SK-N-SH (cell line): ENCODE results near the gene AKAP14. TPM values are rescaled to one million over a fixed set of nuclear protein-coding genes. Genes with fewer than 3 reads are reported as not detected.

Experiments
- CTCF ChIA-PET: fragments of 300-600, 350-600 bp; formaldehyde crosslinking; extraction: SDS; loops from one replicate; lab custom pipeline; 2021; lab: Yijun Ruan, JAX
- POLR2A ChIA-PET: fragments of 350-600 bp; sonication (Branson Sonifier 250); formaldehyde crosslinking; extraction: SDS; loops from one replicate; lab custom pipeline; 2020; ENCODE audit warnings: antibody characterized with exemption, inconsistent platforms; lab: Yijun Ruan, JAX
- DNase-seq: peaks from one replicate; pipeline ENCODE4 v3.0.0; 2012
- H2AFZ ChIP-seq: fragments of 200-600 bp; sonication (generic); 2 replicates; pipeline ENCODE4 v1.8.1; 2016; ENCODE audit warnings: antibody characterized with exemption, mild to moderate bottlenecking, low read depth
- H3F3A ChIP-seq: fragments of 200-600 bp; sonication (generic); replicated peaks from 2 replicates; pipeline ENCODE3; 2016; ENCODE audit warnings: antibody characterized with exemption, mild to moderate bottlenecking; ENCODE audit not compliant: insufficient read depth
- H3K27ac ChIP-seq, 2 experiments: fragments of 200-500 bp in 1 of 2; fragments of 200-600 bp in 1 of 2; sonication (Bioruptor generic) in 1 of 2; sonication (generic), shearing (Covaris generic) in 1 of 2; 2 replicates each; pipeline versions ENCODE4 v1.5.1 to v1.6.1; 2014 to 2016; ENCODE audit warnings: low read depth in 2 of 2, inconsistent platforms in 1 of 2, low read length in 1 of 2, mild to moderate bottlenecking in 1 of 2, mixed read lengths in 1 of 2
- H3K27me3 ChIP-seq: fragments of 200-600 bp; sonication (generic), shearing (Covaris generic); 2 replicates; pipeline ENCODE4 v1.6.1; 2016; ENCODE audit warnings: mixed run types; ENCODE audit not compliant: insufficient read depth
- H3K36me3 ChIP-seq, 2 experiments: fragments of 200-500 bp in 1 of 2; fragments of 200-600 bp in 1 of 2; sonication (Bioruptor generic) in 1 of 2; sonication (generic) in 1 of 2; replicated peaks in 1 of 2; 2 replicates each; pipeline versions ENCODE3 to v1.5.1; 2014 to 2016; ENCODE audit warnings: low read length in 1 of 2, mild to moderate bottlenecking in 1 of 2; ENCODE audit not compliant: insufficient read depth in 2 of 2, control insufficient read depth in 1 of 2
- H3K4me1 ChIP-seq, 2 experiments: fragments of 200-500 bp in 1 of 2; fragments of 200-600 bp in 1 of 2; sonication (Bioruptor generic) in 1 of 2; sonication (generic), shearing (Covaris generic) in 1 of 2; 2 replicates each; pipeline versions ENCODE4 v1.5.1 to v1.6.1; 2014 to 2016; ENCODE audit warnings: low read depth in 1 of 2, low read length in 1 of 2, mixed run types in 1 of 2; ENCODE audit not compliant: insufficient read depth in 2 of 2, control insufficient read depth in 1 of 2
- H3K4me2 ChIP-seq: fragments of 200-600 bp; sonication (generic), shearing (Covaris generic); 2 replicates; pipeline ENCODE4 v1.6.1; 2017; ENCODE audit warnings: mixed run types
- H3K4me3 ChIP-seq, 2 experiments: fragments of 200-500 bp in 1 of 2; fragments of 200-600 bp in 1 of 2; sonication (Bioruptor generic) in 1 of 2; sonication (generic), shearing (Covaris generic) in 1 of 2; 2 replicates each; pipeline versions ENCODE4 v1.5.1 to v1.8.1; 2014 to 2016; ENCODE audit warnings: low read depth in 2 of 2, inconsistent platforms in 1 of 2, low read length in 1 of 2, mild to moderate bottlenecking in 1 of 2, mixed read lengths in 1 of 2, moderate library complexity in 1 of 2
- H3K79me2 ChIP-seq: fragments of 200-600 bp; sonication (generic); 2 replicates; pipeline ENCODE4 v1.8.1; 2017; ENCODE audit warnings: mild to moderate bottlenecking; ENCODE audit not compliant: insufficient read depth
- H3K9ac ChIP-seq: fragments of 200-600 bp; sonication (generic); 2 replicates; pipeline ENCODE4 v1.6.1; 2017; ENCODE audit warnings: mixed run types
- H3K9me2 ChIP-seq: fragments of 200-600 bp; sonication (generic); 2 replicates; pipeline ENCODE4 v1.6.1; 2017; ENCODE audit warnings: mixed run types
- H3K9me3 ChIP-seq: fragments of 200-600 bp; sonication (generic); 2 replicates; pipeline ENCODE4 v1.6.1; 2017; ENCODE audit warnings: mixed run types, mild to moderate bottlenecking, moderate library complexity
- H4K20me1 ChIP-seq: fragments of 200-600 bp; sonication (generic); 2 replicates; pipeline ENCODE4 v1.6.1; 2017; ENCODE audit warnings: mild to moderate bottlenecking, mixed run types; ENCODE audit not compliant: insufficient read depth
- CHD2 ChIP-seq: fragments of 150-350 bp; IDR thresholded peaks from 2 replicates; pipeline ENCODE4 v1.6.1; 2018; ENCODE audit warnings: low read length; ENCODE audit not compliant: partially characterized antibody
- CTCF ChIP-seq: fragments of 200-600 bp; sonication (generic); IDR thresholded peaks from 2 replicates; pipeline ENCODE4 v1.6.1; 2017; ENCODE audit warnings: antibody characterized with exemption, mild to moderate bottlenecking, moderate library complexity
- ELF1 ChIP-seq: IDR thresholded peaks from 2 replicates; pipeline ENCODE4 v1.4.0; 2012
- EZH2phosphoT487 ChIP-seq: fragments of 200-600 bp; sonication (generic); IDR thresholded peaks from 2 replicates; pipeline ENCODE4 v1.6.1; 2017; ENCODE audit warnings: low read depth, mixed run types, mild to moderate bottlenecking, antibody characterized with exemption, moderate library complexity, borderline replicate concordance
- FOSL2 ChIP-seq: IDR thresholded peaks from 2 replicates; pipeline ENCODE4 v1.4.0; 2012; ENCODE audit warnings: low read depth, mild to moderate bottlenecking, moderate library complexity, borderline replicate concordance
- FOXM1 ChIP-seq: IDR thresholded peaks from 2 replicates; pipeline ENCODE4 v1.4.0; 2012; ENCODE audit warnings: low read depth, mild to moderate bottlenecking
- MEF2A ChIP-seq: IDR thresholded peaks from 2 replicates; pipeline ENCODE4 v1.4.0; 2012; ENCODE audit warnings: low read depth, borderline replicate concordance
- POLR2AphosphoS5 ChIP-seq: IDR thresholded peaks from 2 replicates; pipeline ENCODE4 v1.6.1; 2012; ENCODE audit warnings: low read depth, low read length
- REST ChIP-seq: IDR thresholded peaks from 2 replicates; pipeline ENCODE4 v1.6.1; 2012; ENCODE audit warnings: mild to moderate bottlenecking, low read depth, low read length, moderate library complexity
- RXRA ChIP-seq: IDR thresholded peaks from 2 replicates; pipeline ENCODE4 v1.4.0; 2012; ENCODE audit warnings: low read depth, mild to moderate bottlenecking, borderline replicate concordance
- SIN3A ChIP-seq: IDR thresholded peaks from 2 replicates; pipeline ENCODE4 v1.6.1; 2012; ENCODE audit warnings: low read depth, mild to moderate bottlenecking, low read length, moderate library complexity, borderline replicate concordance
- TCF12 ChIP-seq: IDR thresholded peaks from 2 replicates; pipeline ENCODE4 v1.4.0; 2012
- TEAD4 ChIP-seq: IDR thresholded peaks from 2 replicates; pipeline ENCODE4 v1.4.0; 2012; ENCODE audit warnings: mild to moderate bottlenecking, borderline replicate concordance; ENCODE audit not compliant: insufficient read depth
- USF1 ChIP-seq: IDR thresholded peaks from 2 replicates; pipeline ENCODE4 v1.4.0; 2012; ENCODE audit warnings: low read depth, borderline replicate concordance
- ZBTB33 ChIP-seq: IDR thresholded peaks from 2 replicates; pipeline ENCODE4 v1.4.0; 2012; ENCODE audit warnings: low read depth, borderline replicate concordance
- WGBS: methylation state at CpG from one replicate; pipeline ENCODE4 v1.1.6; 2017; ENCODE audit warnings: low lambda C conversion rate; 5-methylcytosine and 5-hydroxymethylcytosine counted together
- polyA plus RNA-seq, 3 experiments: library from polyadenylated mRNA; depleted of rRNA; stranded (reverse); fragments of >200 nt; gene quantifications; 2 replicates each; pipeline ENCODE4 v1.2.3, GENCODE V29; 2012

AKAP14 gene
- polyA plus RNA-seq, 1 of the 3 experiments (the other 2 are of a cell fraction), result 0.23 TPM

- H3K9ac ChIP-seq, result no peak overlapping the region
- no peaks in the 10 kb centered on the region; the same call in 1 of the 2 replicates for H3K27me3 ChIP-seq
- H3K9me2 ChIP-seq, result no peaks in the 10 kb centered on the region
- peaks cover 3 to 9% of the 10 kb centered on the region in 2 experiments for H3K36me3 ChIP-seq
- H3K9me3 ChIP-seq, result no peaks in the 10 kb centered on the region
- CTCF ChIA-PET, result interaction anchor here (0.6 to 2.5 kb wide), 3 partner anchors 9 to 94 kb away, joined by 3 to 7 read pairs (median 7); partner anchors contain the start of gene AKAP14
- no peaks in the 10 kb centered on the region; a peak in 1 of 4 replicates for H3K4me1 ChIP-seq
- H3K4me2 ChIP-seq, result no peak overlapping the region
- TF ChIP-seq CTCF, result no peak
- TF ChIP-seq USF1, result no peak
- no peak for TF ChIP-seq EZH2phosphoT487
- TF ChIP-seq ELF1, result no peak
- no peak for TF ChIP-seq SIN3A
- TF ChIP-seq MEF2A, result no peak
- WGBS, result 42% methylated on average over 2 of the region's 2 CpGs
- DNase-seq, result no peak
- no peak overlapping the region for H2AFZ ChIP-seq
- no peak overlapping the region for H3K27ac ChIP-seq
- peaks cover 17% of the 10 kb centered on the region; the same call in 1 of the 2 replicates for H3K79me2 ChIP-seq
- H4K20me1 ChIP-seq, result no peaks in the 10 kb centered on the region
- H3K4me3 ChIP-seq, result no peak overlapping the region
- POLR2A ChIA-PET, result no interaction called here
- H3F3A ChIP-seq, result peaks cover 3% of the 10 kb centered on the region
These were observed 17.0 kb upstream of the AKAP14 start for GRCh38 chrX:119878740-119879139.

- H3K9ac ChIP-seq, result no peak overlapping the region
- ChIA-PET POLR2A (no interaction called here), CTCF (interaction anchor here (0.9 to 2.5 kb wide), 7 partner anchors 10 to 197 kb away, joined by 3 to 7 read pairs (median 3); partner anchors contain the start of genes AKAP14 and UPF3B)
- H4K20me1 ChIP-seq, result no peaks in the 10 kb centered on the region
- no peak overlapping the region for H3K4me3 ChIP-seq
- no peaks in the 10 kb centered on the region for H3K9me2 ChIP-seq
- no peak overlapping the region for H3K27ac ChIP-seq
- H3K36me3 ChIP-seq, result peaks cover 3 to 9% of the 10 kb centered on the region in 2 experiments
- WGBS, result 39% methylated on average over 4 of the region's 5 CpGs
- H3K79me2 ChIP-seq, result peaks cover 8% of the 10 kb centered on the region; the same call in 1 of the 2 replicates
- H3F3A ChIP-seq, result peaks cover 3% of the 10 kb centered on the region
- no peaks in the 10 kb centered on the region; the same call in 1 of the 2 replicates for H3K27me3 ChIP-seq
- no peak overlapping the region for H2AFZ ChIP-seq
- H3K4me1 ChIP-seq, result no peaks in the 10 kb centered on the region; a peak in 1 of 4 replicates
- no peak overlapping the region for H3K4me2 ChIP-seq
- no peaks in the 10 kb centered on the region for H3K9me3 ChIP-seq
- no peak for DNase-seq
- TF ChIP-seq MEF2A (no peak), FOXM1 (no peak), TCF12 (no peak), TEAD4 (no peak), ELF1 (no peak), RXRA (no peak), FOSL2 (no peak), REST (no peak), CTCF (no peak), POLR2AphosphoS5 (no peak), CHD2 (no peak), ZBTB33 (no peak)
These were observed 15.6 kb upstream of the AKAP14 start for GRCh38 chrX:119880076-119880475.
